GM15510 (cell line): ENCODE measurements around the gene HOGA1.

Experiments
- POLR2A ChIP-seq: IDR thresholded peaks from 3 replicates; pipeline ENCODE4 v1.6.1; 2011; ENCODE audit warnings: borderline replicate concordance; ENCODE audit not compliant: insufficient read length; ENCODE audit errors: extremely low read depth

Gene HOGA1

DNA sequence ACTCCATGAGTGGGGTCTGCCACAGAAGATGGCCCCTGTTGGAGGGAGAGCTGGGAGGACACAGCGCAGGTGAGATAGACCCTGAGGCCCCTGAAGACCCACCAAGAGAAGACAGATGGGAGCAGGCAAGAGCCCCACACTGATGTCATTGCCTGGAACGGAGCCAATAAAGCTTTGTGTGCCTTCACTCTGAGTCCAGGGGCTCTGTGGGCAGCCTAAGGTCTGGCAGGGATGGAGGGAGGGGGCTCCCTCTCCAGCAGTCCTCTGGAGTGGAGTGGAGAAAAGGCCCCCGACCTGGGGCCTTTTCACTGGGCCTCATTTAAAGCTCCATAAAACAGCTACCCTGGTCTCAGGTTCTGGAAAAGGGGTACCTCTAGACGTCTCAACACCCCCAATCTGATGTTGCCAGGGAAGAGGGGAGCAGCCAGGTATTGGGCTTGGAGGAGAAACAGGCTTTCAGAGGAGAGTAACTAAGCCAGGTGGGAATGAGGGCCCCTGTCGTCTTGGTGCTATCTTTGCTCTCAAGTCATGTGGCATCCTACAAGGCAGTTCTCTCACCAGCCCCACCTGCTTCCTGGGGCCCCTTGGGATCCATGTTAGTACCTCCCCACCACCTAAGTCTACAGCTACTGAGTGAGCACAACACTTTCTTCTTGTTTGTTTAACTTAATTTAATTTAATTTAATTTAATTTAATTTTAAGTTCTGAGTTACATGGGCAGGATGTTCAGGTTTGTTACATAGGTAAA lies 6.7 kb downstream of the HOGA1 start:
- no peak for TF ChIP-seq POLR2A

DNA sequence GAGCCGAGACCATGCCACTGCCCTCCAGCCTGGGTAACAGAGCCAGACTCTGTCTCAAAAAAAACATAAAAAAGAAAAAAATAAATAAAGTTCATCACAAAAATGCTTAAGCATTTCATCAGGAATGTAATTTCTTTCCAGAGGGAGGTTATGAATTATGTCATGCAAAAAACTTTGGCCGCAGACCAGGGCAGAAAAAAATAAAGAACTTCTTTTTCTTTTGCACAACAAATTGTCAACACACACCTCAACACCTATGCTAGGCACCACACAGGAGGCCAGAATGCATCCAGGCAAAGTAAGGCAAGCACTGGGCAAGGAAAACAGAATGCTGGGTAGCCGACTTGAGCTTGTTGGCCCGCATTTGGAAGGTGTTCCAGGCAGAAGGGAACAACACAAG lies 9.2 kb downstream of the HOGA1 start:
- no peak for TF ChIP-seq POLR2A

DNA sequence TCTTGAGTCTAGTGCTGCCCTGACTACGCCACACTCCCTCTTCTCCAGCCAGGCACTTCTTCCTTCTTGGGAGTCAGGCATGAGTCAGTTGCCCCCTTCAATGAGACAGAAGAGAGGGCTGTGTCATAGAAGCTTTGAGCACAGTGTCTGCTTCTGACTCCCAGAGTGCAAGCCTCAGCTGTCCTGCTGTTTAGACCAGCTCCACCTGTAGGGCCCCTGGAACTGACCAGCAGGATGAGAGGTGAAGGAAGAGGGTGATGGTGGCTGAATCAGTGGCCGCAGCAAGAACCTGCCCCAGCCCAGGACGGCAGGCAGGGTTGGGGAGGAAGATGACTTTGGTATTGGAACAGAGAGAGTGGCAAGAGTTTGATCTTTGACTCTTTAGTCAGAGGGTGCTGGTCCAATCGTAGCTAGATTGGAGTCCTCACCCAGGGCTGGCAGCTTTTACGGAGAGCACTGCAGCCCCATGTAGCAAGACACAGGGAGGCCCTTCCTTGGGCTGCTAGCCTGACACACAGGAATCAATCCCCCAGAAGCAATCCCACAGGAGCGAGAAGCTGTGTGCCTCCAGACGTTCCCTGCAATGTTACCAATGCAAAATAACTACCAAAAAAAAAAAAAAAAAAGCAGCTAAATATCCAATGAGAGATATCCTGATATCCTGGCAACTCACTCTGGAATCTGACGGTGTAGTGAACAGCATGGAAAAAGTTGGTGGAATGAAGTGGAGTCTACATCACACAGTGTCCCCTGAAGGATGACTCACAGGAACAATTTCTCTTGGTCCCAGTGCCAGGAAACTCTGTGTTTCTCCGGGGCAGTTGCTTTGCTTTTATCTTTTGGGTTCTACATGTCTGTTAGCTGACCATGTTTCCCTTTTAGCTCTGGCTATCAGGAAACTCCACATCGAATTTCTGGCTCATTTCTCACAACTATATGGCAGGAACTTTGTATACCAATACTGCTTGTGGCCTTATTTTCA lies 12.2 kb downstream of the HOGA1 start:
- TF ChIP-seq POLR2A, result no peak

DNA sequence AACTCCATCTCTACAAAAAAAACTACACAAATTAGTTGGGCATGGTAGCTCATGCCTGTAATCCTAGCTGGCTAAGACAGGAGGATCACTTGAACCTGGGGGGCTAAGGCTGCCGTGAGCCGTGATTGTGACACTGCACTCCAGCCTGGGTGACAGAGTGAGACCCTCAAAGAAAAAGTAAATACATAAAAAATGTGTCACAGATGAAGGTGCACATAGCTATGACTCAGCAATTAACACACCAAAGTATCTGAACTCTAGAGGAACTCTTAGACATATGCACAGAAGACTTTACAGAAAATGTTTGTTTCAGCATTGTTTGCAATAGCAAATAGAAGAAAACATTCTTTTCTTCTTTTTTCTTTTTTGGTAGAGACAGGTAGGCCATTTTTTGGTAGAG lies 13.6 kb downstream of the HOGA1 start:
- TF ChIP-seq POLR2A, result no peak

DNA sequence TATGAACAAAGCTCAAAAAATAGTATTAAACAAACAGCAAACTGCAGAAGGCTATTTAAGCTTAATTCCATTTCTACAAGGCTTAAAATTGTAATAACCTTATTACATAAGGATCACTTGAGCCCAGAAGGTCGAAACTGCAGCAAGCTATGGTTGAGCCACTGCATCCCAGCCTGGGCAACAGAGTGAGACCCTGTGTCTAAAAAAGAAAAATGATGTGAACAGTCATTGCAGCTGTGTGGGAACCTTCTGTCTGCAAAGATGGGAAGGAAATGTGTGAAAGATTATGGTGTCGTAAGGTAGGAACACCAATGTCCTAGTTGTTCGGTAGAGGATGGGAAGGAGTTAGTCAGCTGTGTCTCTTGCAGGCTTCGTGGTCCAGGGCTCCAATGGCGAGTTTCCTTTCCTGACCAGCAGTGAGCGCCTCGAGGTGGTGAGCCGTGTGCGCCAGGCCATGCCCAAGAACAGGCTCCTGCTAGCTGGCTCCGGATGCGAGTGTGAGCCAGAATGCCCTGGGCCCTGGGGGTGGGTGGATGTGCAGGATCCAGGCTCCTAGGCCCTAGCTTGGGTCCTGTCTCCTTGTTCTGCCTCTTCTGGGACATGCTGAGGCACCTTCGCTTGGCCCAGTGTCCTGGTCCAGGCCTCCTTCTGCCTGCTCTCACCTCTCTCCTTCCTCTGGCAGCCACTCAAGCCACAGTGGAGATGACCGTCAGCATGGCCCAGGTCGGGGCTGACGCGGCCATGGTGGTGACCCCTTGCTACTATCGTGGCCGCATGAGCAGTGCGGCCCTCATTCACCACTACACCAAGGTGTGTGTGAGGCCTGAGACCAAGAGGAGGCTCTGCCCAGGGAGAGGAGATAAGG lies 14.4 kb downstream of the HOGA1 start:
- no peak for TF ChIP-seq POLR2A

DNA sequence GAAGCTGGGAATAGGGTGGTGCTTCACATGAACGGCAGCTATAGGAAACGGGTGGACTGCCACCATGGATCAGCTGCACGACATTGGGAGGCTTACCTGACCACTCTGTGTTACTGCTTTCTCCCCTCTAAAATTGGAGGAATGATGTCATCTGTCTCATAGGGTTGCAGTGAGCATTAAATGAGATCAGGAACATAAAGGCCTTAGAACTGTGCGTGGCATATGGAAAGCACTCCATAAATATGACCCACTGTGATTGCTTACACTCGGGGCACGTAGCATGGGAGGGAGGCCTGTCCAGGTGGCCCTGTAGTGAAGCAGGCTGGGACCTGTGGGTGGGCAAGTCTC lies 15.1 kb downstream of the HOGA1 start:
- no peak for TF ChIP-seq POLR2A

DNA sequence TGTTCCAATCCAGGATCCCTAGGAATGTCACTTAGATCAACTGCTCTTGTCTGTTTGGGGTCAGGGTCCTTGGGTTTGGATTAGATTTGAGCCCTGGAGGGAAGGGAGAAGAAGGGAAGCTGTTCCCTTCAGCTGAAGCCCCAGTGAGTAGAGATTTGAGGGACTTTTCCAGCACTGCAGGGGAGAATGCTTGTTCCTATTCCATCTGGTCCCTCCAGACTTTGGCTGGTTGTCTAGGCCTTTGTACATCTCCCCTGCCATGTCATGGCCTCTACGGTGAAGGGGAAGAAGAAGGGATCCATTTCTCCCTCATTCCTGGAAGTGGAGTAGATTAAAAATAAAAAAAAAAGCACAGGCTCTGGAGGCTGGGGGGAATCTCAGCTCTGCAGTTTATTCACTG lies 16.4 kb downstream of the HOGA1 start:
- no peak for TF ChIP-seq POLR2A

DNA sequence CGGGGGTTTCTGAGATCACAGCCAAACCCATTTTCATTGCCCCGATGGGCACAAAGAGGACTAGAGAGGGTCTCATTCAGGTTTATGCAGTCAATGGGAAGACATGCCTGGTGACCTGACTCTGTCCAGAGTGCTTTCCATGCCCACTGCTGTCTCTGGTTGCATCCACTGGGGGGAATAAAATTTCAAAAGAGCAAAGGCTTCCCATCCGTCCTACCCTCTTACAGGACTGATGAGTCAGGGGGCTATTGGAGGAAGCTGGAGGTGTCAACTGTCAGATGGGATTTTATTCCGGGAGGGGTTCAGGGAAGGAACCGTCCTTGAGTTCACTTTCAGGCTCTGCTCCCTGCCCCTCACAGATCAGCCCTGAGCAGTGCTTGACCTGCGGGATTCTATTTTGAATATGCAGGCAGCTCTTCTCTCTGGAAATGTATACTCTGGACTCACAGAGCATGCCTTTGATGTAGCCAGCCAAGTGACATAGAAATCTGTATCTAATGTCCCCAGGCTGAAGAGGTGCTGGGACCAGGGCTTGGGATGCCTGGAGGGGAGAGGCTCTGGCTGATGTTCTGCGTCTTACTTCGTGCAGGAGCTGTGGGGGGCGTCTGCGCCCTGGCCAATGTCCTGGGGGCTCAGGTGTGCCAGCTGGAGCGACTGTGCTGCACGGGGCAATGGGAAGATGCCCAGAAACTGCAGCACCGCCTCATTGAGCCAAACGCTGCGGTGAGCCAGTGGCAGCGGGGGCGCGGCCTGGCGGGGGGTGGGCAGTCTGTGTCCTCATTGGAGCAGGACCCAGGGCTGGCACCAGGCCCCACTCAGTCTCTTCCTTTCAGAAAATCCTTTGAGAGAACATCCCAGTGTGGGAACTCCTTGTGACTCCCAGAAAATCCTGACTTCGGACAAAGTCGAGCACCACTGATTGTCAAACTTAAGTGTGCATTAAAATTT lies 17.4 kb downstream of the HOGA1 start:
- TF ChIP-seq POLR2A, result no peak

DNA sequence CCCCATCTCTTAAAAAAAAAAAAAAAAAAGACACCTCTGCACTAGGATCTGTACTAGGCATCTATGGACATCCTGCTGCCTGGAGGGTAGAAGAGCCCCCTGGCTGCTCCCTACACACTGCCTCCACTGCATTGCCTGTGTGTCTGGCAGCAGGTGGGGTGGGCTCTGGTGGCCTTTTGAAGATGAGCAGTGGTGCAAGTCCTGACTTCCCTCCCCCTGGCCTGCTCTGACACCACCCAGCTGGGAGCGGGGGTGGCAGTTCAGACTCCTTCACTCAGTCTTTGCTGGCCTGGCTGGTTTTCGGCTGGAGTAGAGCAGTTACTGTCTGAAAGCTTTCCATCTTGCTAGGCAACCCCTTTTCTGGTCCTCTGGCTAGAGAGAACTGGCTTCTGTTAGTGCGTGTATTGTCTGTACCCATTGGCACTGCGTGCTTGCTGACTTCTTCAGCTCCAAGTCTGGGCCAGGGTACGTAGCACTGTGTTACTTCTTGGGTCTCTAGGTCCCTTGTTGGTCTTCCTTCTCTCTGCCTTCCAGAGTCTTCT lies 23.0 kb downstream of the HOGA1 start:
- TF ChIP-seq POLR2A, result no peak

DNA sequence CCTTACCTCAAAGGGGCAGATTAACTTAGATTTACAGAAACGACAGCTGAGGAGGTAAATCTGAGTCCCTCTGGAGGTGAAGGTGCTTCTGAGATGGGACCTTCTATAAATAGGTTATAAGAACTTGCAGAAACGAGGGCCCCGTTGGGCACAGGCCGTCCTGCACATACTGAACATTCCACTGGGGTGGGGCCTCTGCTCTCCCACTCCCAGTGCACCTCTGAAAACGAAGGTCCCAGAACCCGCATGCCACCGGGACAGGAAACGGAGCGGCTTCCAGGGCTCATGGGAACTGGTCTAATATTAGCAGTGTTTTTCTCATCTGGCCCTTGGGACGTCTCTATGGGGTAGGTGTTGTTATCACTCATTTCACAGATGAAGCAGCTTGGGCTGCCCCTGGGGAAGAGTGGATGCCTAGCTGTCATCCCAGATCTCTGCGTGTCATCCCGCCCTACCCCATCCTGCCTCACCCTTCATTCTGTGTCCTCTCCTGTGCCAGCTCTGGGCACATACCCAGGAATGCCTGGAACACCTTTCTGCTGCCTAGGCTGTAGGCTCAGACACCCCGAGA lies 24.9 kb downstream of the HOGA1 start:
- no peak for TF ChIP-seq POLR2A

DNA sequence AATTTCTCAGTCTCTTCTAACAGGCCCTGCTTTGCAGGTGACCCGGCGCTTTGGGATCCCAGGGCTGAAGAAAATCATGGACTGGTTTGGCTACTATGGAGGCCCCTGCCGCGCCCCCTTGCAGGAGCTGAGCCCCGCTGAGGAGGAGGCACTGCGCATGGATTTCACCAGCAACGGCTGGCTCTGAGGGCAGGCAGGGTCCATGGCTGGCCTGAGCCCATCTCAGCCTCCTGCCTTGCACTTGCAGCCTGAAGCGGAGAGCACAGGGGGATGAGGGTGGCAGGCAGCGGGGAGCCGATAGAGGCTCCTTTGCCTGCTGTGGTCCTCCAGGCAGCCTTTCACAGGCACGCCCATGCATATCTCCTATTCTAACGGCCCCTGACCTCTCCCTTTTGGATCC lies 27.3 kb downstream of the HOGA1 start:
- no peak for TF ChIP-seq POLR2A

DNA sequence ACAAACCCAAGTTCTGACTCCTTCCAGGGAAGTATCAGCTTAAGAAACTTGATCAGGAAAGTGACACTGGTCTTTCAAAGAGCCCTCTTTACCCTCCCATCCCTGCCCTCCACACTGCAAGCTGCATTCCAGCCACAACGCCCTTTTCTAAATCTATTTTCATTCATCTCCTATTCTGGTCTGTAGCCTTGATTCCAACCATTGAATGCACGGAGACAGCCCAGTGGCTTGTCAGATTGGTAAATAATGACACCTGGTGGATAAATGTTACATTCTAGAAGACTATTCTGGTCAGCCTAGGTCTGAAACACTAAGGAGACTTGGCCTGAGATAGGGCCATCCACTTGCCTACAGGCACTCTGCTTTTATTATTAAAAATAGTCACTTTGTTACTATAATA lies 28.2 kb downstream of the HOGA1 start:
- no peak for TF ChIP-seq POLR2A

DNA sequence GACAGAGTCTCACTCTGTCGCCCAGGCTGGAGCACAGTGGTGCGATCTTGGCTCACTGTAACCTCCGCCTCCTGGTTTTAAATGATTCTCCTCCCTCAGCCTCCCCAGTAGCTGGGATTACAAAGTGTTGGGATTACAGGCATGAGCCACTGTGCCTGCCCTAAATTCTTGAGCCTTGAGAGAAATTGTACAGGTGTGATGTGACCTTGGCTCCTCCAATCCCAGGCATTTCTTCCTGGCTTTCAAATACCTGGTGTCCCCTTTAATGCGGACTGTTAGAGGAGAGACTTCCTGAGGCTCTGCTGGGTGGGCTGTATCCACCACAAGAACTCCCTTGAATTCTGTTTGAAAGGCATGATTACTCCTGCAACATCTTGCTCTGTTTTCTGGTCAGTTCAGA lies 34.1 kb downstream of the HOGA1 start:
- TF ChIP-seq POLR2A, result no peak
